GM12874 (cell line): ENCODE data around the gene PLPP2.

Experiments used
- CTCF ChIP-seq: IDR thresholded peaks from 2 replicates; pipeline ENCODE4 v1.5.1; 2011; ENCODE audit warnings: low read depth, mild to moderate bottlenecking, control low read depth, low read length, moderate library complexity; ENCODE audit not compliant: insufficient read depth

PLPP2 gene

GRCh38 chr19:291006-291521 lies at the start of gene PLPP2:
PLPP2 (minus strand) TSS chr19:291403; CDS start chr19:291336, 67 bp downstream.
- TF ChIP-seq CTCF: no peak

GRCh38 chr19:340620-341385 lies 49.6 kb upstream of the PLPP2 start:
- TF ChIP-seq CTCF: no peak

DNA sequence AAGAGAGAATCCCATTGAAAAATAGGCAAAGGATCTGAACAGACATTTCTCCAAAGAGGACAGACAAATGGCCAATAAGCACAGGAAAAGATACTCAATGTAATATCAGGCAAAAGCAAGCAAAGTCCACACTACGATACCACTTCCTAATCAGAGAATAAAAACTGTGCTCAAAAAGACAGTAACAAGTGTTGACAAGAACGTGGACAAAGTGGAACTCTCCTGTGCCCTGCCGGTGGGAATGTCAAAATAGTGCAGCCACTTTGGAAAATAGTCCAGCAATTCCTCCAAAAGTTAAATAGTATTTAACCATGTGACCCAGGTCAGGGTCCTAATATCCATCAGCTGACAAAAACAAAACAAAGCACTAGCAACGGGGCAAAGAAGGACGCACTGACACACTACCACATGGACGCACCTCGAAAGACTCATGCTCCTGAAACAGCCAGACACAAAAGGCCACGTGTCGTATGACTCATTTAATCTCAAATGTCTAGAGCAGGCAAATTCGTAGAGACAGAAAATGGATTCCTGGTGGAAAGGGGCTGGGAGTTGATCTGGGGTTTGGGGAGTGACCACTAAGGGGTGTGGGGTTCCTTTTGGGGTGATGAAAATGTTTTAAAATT lies 48.2 kb upstream of the PLPP2 start:
- no peak for TF ChIP-seq CTCF

GRCh38 chr19:338421-338820 lies 47.2 kb upstream of the PLPP2 start:
- no peak for TF ChIP-seq CTCF

DNA sequence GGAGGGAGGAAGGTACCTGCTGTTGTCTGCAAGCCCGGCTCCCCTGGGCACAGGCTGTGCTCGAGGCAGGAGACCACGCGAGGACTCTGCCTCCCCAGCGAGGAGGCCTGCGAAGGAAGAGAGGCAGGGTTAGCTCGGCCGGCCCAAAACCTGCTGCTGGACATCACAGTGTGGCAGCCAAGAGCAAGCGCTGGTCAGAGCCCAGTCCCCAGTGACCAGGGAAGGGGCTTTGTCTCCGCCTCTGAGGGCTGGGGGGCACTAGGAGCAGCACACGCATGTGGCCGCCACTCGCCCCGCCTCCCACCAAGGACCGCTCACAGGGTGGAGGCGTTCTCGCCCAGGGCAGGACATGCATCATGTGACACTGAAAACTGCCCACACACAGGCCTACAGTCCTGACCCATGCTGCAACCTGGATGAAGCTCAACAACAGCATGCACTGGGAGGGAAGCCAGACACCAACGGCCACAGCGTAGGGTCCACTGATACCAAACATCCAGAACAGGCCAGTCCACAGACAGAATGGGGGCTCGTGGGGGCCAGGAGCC lies 44.9 kb upstream of the PLPP2 start:
- no peak for TF ChIP-seq CTCF

DNA sequence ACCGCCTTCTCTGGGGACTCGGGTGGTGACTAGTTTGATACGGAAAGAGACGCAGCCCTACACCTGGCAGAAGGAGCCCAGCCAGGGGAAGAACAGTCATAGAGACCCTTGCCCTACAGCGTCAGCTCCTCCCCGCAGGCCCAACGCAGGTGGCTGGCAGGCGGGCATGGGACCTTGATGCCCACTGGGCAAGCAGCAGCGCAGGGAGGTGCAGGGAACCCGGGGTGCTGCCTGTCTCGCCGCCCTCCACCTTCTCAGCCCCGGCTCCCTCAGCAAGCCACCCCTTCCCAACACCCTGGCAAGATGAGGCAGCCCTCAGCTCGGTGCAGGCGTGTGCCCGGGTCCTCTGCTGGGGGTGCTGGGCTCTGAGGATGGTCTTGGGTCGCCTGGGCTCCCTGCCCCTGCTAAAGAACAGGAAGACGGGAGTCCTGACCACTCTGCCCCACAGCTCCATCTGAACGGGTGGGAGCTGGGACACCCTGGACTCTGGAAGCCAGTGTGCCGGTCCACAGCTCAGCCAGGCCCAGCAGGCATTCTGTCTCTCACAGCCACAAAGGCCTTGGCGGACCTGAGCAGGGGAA lies 44.4 kb upstream of the PLPP2 start:
- no peak for TF ChIP-seq CTCF

- no peak for TF ChIP-seq CTCF
Observed at GRCh38 chr19:335072-335471, 43.9 kb upstream of the PLPP2 start.
